ENCODE results near the gene C20orf141. TPM values are rescaled to one million over a fixed set of nuclear protein-coding genes. Genes with fewer than 3 reads are reported as not detected.

The C20orf141 gene
- total RNA-seq, 1 donor from 2014 or later: not detected

- Mint-ChIP-seq H3K9me3 (ENCODE audit: unreplicated experiment) (peaks cover 6% of the 10 kb centered on the region), H3K4me3 (ENCODE audit: unreplicated experiment) (no peak overlapping the region), H3K27ac (ENCODE audit: unreplicated experiment) (no peak overlapping the region), H3K4me1 (ENCODE audit: low read depth, unreplicated experiment) (no peaks in the 10 kb centered on the region), H3K27me3 (ENCODE audit: low read depth, unreplicated experiment) (peaks cover 29% of the 10 kb centered on the region), H3K36me3 (ENCODE audit: low read depth, unreplicated experiment) (no peaks in the 10 kb centered on the region)
- no peaks in the 10 kb centered on the region for H3K36me3 ChIP-seq (ENCODE audit: insufficient read depth, low read length)
- TF ChIP-seq CTCF (IDR thresholded peaks at IDR 0.05; ENCODE audit: insufficient read depth, low read depth, low read length) (no peak), EZH2 (IDR thresholded peaks at IDR 0.05; ENCODE audit: insufficient read depth, low read length) (no peak)
- H3K9ac ChIP-seq (ENCODE audit: low read length): no peak overlapping the region
- no peaks in the 10 kb centered on the region for H3K4me1 ChIP-seq (ENCODE audit: insufficient read depth, low read length)
- peaks cover 25% of the 10 kb centered on the region for H3K27me3 ChIP-seq (ENCODE audit: insufficient read depth, low read length)
- DNase-seq (ENCODE audit: low read depth) (no peak), FAIRE-seq (no peak)
- no peak overlapping the region for H3K4me2 ChIP-seq (ENCODE audit: low read length)
- H3K79me2 ChIP-seq (ENCODE audit: insufficient read depth, low read length): no peaks in the 10 kb centered on the region
- H3K27ac ChIP-seq (ENCODE audit: low read depth, low read length): no peak overlapping the region
- H2AFZ ChIP-seq (ENCODE audit: low read depth, low read length): no peak overlapping the region
- no peak overlapping the region for H3K4me3 ChIP-seq (ENCODE audit: insufficient read depth, low read depth, low read length)
- H4K20me1 ChIP-seq (ENCODE audit: insufficient read depth, low read length): no peaks in the 10 kb centered on the region
- H3K9me3 ChIP-seq (ENCODE audit: insufficient read depth, low read depth, low read length): no peaks in the 10 kb centered on the region
Observed at GRCh38 chr20:2780948-2781347, 33.8 kb upstream of the C20orf141 start.

DNA sequence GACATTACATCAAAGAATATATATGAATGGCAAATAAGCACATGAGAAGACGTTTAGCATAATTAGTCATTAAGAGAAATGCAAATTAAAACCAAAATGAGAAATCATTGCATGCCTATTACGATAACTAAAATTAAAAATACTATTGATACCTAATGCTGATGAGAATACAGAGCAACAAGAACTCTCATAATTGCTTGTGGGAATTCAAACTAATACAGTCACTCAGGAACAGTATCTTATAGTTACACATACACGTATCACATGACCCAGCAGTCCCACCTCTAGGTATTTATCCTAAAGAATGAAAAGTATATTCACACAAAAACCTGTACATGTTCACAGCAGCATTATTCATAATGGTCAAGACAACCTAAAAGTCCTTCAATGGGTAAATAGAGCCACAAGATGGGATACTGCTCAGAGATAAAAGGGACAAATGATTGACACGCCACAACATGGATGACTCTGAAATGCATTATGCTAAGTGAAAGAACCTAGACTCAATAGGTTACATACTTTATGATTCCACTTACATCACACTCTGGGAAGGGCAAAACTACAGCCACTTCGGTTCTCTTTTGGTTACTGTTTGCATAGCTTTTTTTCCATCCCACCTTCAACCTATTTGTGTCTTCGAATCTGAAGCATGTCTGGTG, 30.8 kb upstream of the C20orf141 start:
- TF ChIP-seq EZH2 (IDR thresholded peaks at IDR 0.05; ENCODE audit: insufficient read depth, low read length) (no peak), CTCF (IDR thresholded peaks at IDR 0.05; ENCODE audit: insufficient read depth, low read depth, low read length) (no peak)
- H3K79me2 ChIP-seq (ENCODE audit: insufficient read depth, low read length): no peaks in the 10 kb centered on the region
- H3K27me3 Mint-ChIP-seq (ENCODE audit: low read depth, unreplicated experiment): peaks cover 27% of the 10 kb centered on the region
- no peak overlapping the region for H3K4me3 Mint-ChIP-seq (ENCODE audit: unreplicated experiment)
- H4K20me1 ChIP-seq (ENCODE audit: insufficient read depth, low read length): no peaks in the 10 kb centered on the region
- no peaks in the 10 kb centered on the region for H3K36me3 Mint-ChIP-seq (ENCODE audit: low read depth, unreplicated experiment)
- H3K9ac ChIP-seq (ENCODE audit: low read length): no peak overlapping the region
- H2AFZ ChIP-seq (ENCODE audit: low read depth, low read length): no peak overlapping the region
- H3K27me3 ChIP-seq (ENCODE audit: insufficient read depth, low read length): peaks cover 25% of the 10 kb centered on the region
- H3K9me3 ChIP-seq (ENCODE audit: insufficient read depth, low read depth, low read length): no peaks in the 10 kb centered on the region
- no peaks in the 10 kb centered on the region for H3K4me1 Mint-ChIP-seq (ENCODE audit: low read depth, unreplicated experiment)
- H3K4me3 ChIP-seq (ENCODE audit: insufficient read depth, low read depth, low read length): no peak overlapping the region
- H3K4me1 ChIP-seq (ENCODE audit: insufficient read depth, low read length): no peaks in the 10 kb centered on the region
- H3K36me3 ChIP-seq (ENCODE audit: insufficient read depth, low read length): no peaks in the 10 kb centered on the region
- no peak overlapping the region for H3K4me2 ChIP-seq (ENCODE audit: low read length)
- FAIRE-seq: no peak
- no peak overlapping the region for H3K27ac Mint-ChIP-seq (ENCODE audit: unreplicated experiment)
- H3K27ac ChIP-seq (ENCODE audit: low read depth, low read length): no peak overlapping the region
- DNase-seq (ENCODE audit: low read depth): no peak
- H3K9me3 Mint-ChIP-seq (ENCODE audit: unreplicated experiment): peaks cover 6% of the 10 kb centered on the region

GRCh38 chr20:2793471-2793870, 21.3 kb upstream of the C20orf141 start:
- DNase-seq (ENCODE audit: low read depth): no peak
- TF ChIP-seq CTCF (IDR thresholded peaks at IDR 0.05; ENCODE audit: insufficient read depth, low read depth, low read length): no peak
- TF ChIP-seq EZH2 (IDR thresholded peaks at IDR 0.05; ENCODE audit: insufficient read depth, low read length): no peak
- no peak overlapping the region for H3K4me2 ChIP-seq (ENCODE audit: low read length)
- H3K4me3 ChIP-seq (ENCODE audit: insufficient read depth, low read depth, low read length): no peak overlapping the region
- H3K36me3 ChIP-seq (ENCODE audit: insufficient read depth, low read length): no peaks in the 10 kb centered on the region
- Mint-ChIP-seq H3K27ac (ENCODE audit: unreplicated experiment) (no peak overlapping the region), H3K36me3 (ENCODE audit: low read depth, unreplicated experiment) (no peaks in the 10 kb centered on the region), H3K9me3 (ENCODE audit: unreplicated experiment) (no peaks in the 10 kb centered on the region), H3K27me3 (ENCODE audit: low read depth, unreplicated experiment) (peaks cover 48% of the 10 kb centered on the region), H3K4me3 (ENCODE audit: unreplicated experiment) (no peak overlapping the region), H3K4me1 (ENCODE audit: low read depth, unreplicated experiment) (no peaks in the 10 kb centered on the region)
- H3K27ac ChIP-seq (ENCODE audit: low read depth, low read length): no peak overlapping the region
- H3K79me2 ChIP-seq (ENCODE audit: insufficient read depth, low read length): no peaks in the 10 kb centered on the region
- H3K4me1 ChIP-seq (ENCODE audit: insufficient read depth, low read length): no peaks in the 10 kb centered on the region
- H4K20me1 ChIP-seq (ENCODE audit: insufficient read depth, low read length): no peaks in the 10 kb centered on the region
- FAIRE-seq: no peak
- H2AFZ ChIP-seq (ENCODE audit: low read depth, low read length): no peak overlapping the region
- H3K9ac ChIP-seq (ENCODE audit: low read length): no peak overlapping the region
- peaks cover 18% of the 10 kb centered on the region for H3K27me3 ChIP-seq (ENCODE audit: insufficient read depth, low read length)
- H3K9me3 ChIP-seq (ENCODE audit: insufficient read depth, low read depth, low read length): no peaks in the 10 kb centered on the region
